ENCODE data around the gene LMAN1.

The LMAN1 gene

DNA sequence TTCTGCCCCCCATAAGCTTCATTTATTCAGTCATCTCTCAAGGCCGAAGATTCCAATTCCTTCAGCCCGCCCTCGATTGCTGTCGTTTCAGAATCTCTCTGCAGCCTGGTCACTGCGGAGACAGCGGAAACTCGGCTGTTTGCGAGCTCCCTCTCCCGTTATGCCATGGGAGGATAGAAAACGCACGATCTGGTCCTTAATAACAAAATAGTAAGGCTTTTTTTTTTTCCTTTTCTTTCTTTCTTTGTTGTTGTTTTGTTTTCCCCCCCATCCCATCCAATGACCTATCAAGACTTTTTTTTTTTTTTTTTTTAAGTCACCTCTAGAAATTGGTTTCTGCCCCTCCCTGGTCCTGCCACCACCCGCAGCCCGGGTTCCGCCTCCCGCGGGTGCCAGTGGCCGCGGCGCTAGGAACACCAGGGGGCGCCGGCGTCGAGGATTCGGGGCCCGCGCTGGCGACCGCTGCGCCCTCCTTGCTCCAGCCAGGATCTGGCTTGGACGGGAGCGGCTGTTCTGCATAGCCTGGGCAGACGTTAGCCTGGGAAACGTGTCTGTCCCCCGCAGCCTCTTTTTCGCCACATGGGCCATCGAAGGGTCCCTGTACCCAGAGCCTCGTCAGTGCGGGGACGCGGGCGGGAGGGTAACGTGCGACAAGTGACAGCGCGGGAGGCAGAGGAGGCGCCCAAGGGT, 50.7 kb downstream of the LMAN1 start:
- H3K4me3 ChIP-seq (ENCODE audit: low read depth, low read length): peak overlapping the region; percentile 35
- peak; percentile 7 for DNase-seq (ENCODE audit: low read depth)

DNA sequence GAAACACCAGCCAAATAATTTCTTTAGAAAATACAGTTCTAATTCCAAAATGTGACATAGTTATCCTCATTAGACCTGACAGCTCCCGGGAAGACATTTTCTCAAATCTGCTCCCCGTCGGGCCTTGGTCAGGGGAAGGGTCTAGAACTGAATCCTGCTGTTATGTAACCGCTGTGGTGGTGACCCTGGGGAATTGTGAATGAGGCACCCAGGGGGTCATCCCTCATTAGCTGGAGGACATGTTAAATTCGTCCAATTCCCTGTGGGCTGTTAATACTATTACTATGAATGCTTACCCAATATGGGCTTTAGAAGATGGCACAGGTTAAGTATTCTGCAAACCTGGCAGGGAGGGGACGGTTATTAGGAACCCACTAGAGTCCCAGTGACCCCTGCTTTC, 52.4 kb downstream of the LMAN1 start:
- DNase-seq (ENCODE audit: low read depth): no peak
- no peak overlapping the region for H3K4me3 ChIP-seq (ENCODE audit: low read depth, low read length)

GRCh38 chr18:59305295-59305694, 53.8 kb downstream of the LMAN1 start:
- no peak for DNase-seq (ENCODE audit: low read depth)
- no peak overlapping the region for H3K4me3 ChIP-seq (ENCODE audit: low read depth, low read length)

DNA sequence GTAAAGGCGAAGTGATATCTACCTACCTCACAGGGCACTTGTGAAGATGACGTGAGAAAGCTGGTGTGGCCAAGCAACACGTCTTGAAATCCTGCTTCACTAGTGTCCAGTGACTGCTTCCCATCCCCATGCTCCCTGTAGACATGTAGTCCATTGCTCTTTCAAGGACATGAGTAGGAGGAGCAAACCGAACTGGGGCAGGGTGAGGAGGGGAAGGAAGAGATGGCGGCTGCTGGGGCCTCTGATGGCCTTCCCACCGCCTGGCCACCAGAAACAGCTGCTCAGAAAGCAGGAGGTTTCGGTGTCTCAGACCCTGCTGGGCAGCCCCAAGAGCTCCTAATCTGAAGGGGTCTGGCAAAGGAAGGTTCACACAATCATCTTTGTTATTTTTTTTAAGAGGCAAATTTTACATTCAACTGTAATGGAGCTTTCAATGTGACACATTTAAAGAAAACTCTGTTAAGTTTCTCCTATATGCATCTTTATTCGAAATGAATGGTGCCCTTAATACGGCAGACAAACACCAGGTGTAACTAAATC, 55.3 kb downstream of the LMAN1 start:
- no peak for DNase-seq (ENCODE audit: low read depth)
- no peak overlapping the region for H3K4me3 ChIP-seq (ENCODE audit: low read depth, low read length)

- H3K4me3 ChIP-seq (ENCODE audit: low read depth, low read length): no peak overlapping the region
- DNase-seq (ENCODE audit: low read depth): no peak
Measured at GRCh38 chr18:59303006-59303405, 56.1 kb downstream of the LMAN1 start.

- H3K4me3 ChIP-seq (ENCODE audit: low read depth, low read length): no peak overlapping the region
- no peak for DNase-seq (ENCODE audit: low read depth)
Measured at GRCh38 chr18:59301929-59302328, 57.1 kb downstream of the LMAN1 start.

DNA sequence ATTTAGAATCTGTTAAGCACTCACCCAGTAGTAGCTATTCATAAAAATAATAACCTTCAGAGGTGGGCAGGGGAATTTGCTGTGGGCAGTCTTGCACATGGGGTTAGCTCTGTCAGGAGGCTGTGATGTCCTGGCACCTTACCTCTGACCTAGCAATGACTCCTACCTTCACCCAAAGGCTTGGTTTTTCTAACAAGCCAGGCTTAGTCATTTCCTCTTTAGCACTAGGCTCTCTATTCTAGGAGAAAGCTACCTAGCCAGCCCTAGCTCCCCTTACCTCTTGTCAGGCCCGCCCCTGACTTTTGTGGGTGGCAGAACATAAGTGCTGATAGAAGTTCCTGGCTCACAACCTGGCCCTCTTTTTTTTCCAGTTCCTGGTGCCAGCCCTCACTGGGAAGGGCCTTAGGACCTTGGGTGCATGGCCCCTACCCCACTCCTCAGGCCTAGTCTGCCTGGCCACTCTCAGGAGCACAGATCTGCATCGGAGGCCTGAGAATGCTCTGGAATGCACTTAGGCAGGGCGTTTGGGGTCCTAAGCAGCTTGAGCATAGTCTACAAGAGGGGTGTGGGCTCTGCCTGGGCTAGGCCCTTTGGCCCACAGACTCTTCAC, 58.3 kb downstream of the LMAN1 start:
- DNase-seq (ENCODE audit: low read depth): no peak
- no peak overlapping the region for H3K4me3 ChIP-seq (ENCODE audit: low read depth, low read length)

DNA sequence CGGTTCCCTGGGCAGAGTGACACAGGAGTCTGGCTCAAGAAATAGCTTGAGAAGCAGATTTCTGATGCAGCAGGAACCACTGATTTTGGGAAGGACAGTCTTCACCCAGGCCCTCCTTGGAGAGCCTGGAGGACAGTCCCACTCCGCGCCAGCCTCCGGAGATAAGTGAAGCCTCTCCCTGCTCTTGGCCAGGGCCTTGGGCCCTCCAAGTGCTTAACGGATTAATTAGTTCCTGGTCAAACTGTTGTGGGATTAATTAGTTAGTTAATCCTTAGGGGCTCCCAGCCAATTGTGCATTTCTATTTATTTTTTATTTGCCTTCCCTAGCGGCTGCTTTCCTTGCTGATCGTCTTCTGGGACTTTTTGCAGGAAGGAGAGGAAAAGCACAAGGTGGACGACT, 60.2 kb downstream of the LMAN1 start:
- DNase-seq (ENCODE audit: low read depth): no peak

DNA sequence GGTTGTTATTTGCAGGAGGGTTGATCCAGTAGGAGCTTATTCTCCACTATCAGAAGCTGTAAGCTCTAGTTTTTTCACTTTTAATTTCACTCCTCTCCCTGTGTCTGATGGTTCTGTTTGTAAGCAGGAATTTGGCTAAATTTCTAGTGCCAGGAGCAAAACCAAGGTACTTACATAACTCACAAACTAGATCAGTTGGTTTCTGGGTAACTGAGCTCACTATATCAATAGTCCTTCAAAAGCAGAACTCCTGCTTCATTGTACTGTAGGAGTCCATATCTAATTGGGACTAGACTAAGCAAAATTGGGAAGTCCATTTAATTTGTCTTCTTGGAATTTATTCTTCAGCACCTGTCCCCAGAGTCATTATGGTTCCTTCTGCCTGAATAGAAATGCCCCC, 65.7 kb downstream of the LMAN1 start:
- no peak for DNase-seq (ENCODE audit: low read depth)
- no peak overlapping the region for H3K4me3 ChIP-seq (ENCODE audit: low read depth, low read length)

More for the DNA sequence above, 60.2 kb downstream of the LMAN1 start:
- H3K4me3 ChIP-seq (ENCODE audit: low read depth, low read length): no peak overlapping the region

GRCh38 chr18:59286341-59286740, 72.7 kb downstream of the LMAN1 start:
- DNase-seq (ENCODE audit: low read depth): no peak
- H3K4me3 ChIP-seq (ENCODE audit: low read depth, low read length): no peak overlapping the region

GRCh38 chr18:59282341-59282740, 76.7 kb downstream of the LMAN1 start:
- no peak overlapping the region for H3K4me3 ChIP-seq (ENCODE audit: low read depth, low read length)
- no peak for DNase-seq (ENCODE audit: low read depth)

DNA sequence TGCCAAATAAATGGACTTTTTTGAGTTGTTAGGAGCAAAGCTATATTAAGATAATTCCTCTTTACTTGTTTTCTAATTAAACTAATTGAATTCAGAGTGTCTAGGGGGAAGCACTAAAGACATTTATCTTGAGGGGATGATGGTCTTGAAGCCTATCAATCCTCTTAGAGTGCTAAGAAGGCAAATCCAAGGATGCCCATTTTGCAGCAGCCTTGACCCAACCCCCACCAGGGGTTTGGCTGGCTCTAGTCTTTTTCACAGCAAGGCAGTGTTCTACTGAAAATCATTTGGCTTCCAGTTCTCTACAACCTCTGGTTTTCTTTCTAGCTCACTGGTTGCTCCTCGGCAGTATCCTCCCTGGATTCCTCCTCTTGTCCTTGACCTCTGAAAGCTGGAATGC, 79.3 kb downstream of the LMAN1 start:
- DNase-seq (ENCODE audit: low read depth): no peak
- H3K4me3 ChIP-seq (ENCODE audit: low read depth, low read length): no peak overlapping the region

- no peak for DNase-seq (ENCODE audit: low read depth)
- no peak overlapping the region for H3K4me3 ChIP-seq (ENCODE audit: low read depth, low read length)
Measured at GRCh38 chr18:59279193-59279592, 79.9 kb downstream of the LMAN1 start.

GRCh38 chr18:59278793-59279192, 80.3 kb downstream of the LMAN1 start:
- H3K4me3 ChIP-seq (ENCODE audit: low read depth, low read length): no peak overlapping the region
- DNase-seq (ENCODE audit: low read depth): no peak
